ENCODE results near the gene CELF5. TPM values are rescaled to one million over a fixed set of nuclear protein-coding genes. Genes with fewer than 3 reads are reported as not detected.
A peak's percentile ranks its signal among the peaks of the same experiment; 100 is the strongest.
"Not testable (repeated sequence)": the region's sequence is repeated elsewhere in the genome, so short reads cannot be mapped to it uniquely, and the experiment has no call there.

CELF5 gene
- total RNA-seq, 2 experiments from 2014 or later: 0.06 to 0.20 TPM

GRCh38 chr19:3278749-3279148 lies 54.3 kb downstream of the CELF5 start:
- H3K9me3 Mint-ChIP-seq: no peaks in the 10 kb centered on the region
- CTCF ChIA-PET: no interaction called here
- no peak for DNase-seq
- POLR2A ChIA-PET: no interaction called here
- no peaks in the 10 kb centered on the region for H3K27me3 Mint-ChIP-seq
- no peak overlapping the region for H3K4me3 Mint-ChIP-seq
- peaks cover 19% of the 10 kb centered on the region for H3K4me1 Mint-ChIP-seq
- no peak overlapping the region for H3K27ac Mint-ChIP-seq
- H3K36me3 Mint-ChIP-seq (ENCODE audit: low read depth): no peaks in the 10 kb centered on the region

- Mint-ChIP-seq H3K36me3 (ENCODE audit: low read depth) (no peaks in the 10 kb centered on the region), H3K4me3 (no peak overlapping the region), H3K9me3 (no peaks in the 10 kb centered on the region), H3K4me1 (peaks cover 18% of the 10 kb centered on the region), H3K27me3 (peaks cover 2% of the 10 kb centered on the region), H3K27ac (no peak overlapping the region)
- ChIA-PET CTCF (no interaction called here), POLR2A (no interaction called here)
- DNase-seq: no peak
These were observed 54.8 kb downstream of the CELF5 start for GRCh38 chr19:3279306-3279705.

GRCh38 chr19:3281026-3281425 lies 56.6 kb downstream of the CELF5 start:
- POLR2A ChIA-PET: no interaction called here
- Mint-ChIP-seq H3K4me1 (peaks cover 11% of the 10 kb centered on the region), H3K27ac (no peak overlapping the region), H3K27me3 (peaks cover 3% of the 10 kb centered on the region), H3K4me3 (no peak overlapping the region), H3K9me3 (no peaks in the 10 kb centered on the region), H3K36me3 (ENCODE audit: low read depth) (no peaks in the 10 kb centered on the region)
- CTCF ChIA-PET: interaction anchor here (0.9 kb wide), 1 partner anchor 214 kb away, joined by 3 read pairs; no protein-coding TSS in a partner anchor
- DNase-seq: no peak

GRCh38 chr19:3282155-3282554 lies 57.7 kb downstream of the CELF5 start:
- DNase-seq: no peak

GRCh38 chr19:3282564-3282963 lies 58.1 kb downstream of the CELF5 start:
- H3K4me1 Mint-ChIP-seq: peaks cover 5% of the 10 kb centered on the region
- no peaks in the 10 kb centered on the region for H3K9me3 Mint-ChIP-seq
- no peaks in the 10 kb centered on the region for H3K36me3 Mint-ChIP-seq (ENCODE audit: low read depth)
- POLR2A ChIA-PET: no interaction called here
- no peak for DNase-seq
- no peak overlapping the region for H3K4me3 Mint-ChIP-seq
- CTCF ChIA-PET: no interaction called here
- no peak overlapping the region for H3K27ac Mint-ChIP-seq
- H3K27me3 Mint-ChIP-seq: peaks cover 7% of the 10 kb centered on the region

More at GRCh38 chr19:3282155-3282554, 57.7 kb downstream of the CELF5 start:
- Mint-ChIP-seq H3K4me1 (peaks cover 5% of the 10 kb centered on the region), H3K36me3 (ENCODE audit: low read depth) (no peaks in the 10 kb centered on the region), H3K27me3 (peaks cover 7% of the 10 kb centered on the region), H3K9me3 (no peaks in the 10 kb centered on the region), H3K27ac (no peak overlapping the region), H3K4me3 (no peak overlapping the region)
- CTCF ChIA-PET: no interaction called here
- POLR2A ChIA-PET: no interaction called here

- H3K4me3 Mint-ChIP-seq: no peak overlapping the region
- peaks cover 5% of the 10 kb centered on the region for H3K4me1 Mint-ChIP-seq
- no peaks in the 10 kb centered on the region for H3K9me3 Mint-ChIP-seq
- POLR2A ChIA-PET: no interaction called here
- no peaks in the 10 kb centered on the region for H3K36me3 Mint-ChIP-seq (ENCODE audit: low read depth)
- H3K27ac Mint-ChIP-seq: no peak overlapping the region
- peaks cover 12% of the 10 kb centered on the region for H3K27me3 Mint-ChIP-seq
- no peak for DNase-seq
- CTCF ChIA-PET: interaction anchor here (0.6 to 0.7 kb wide), 2 partner anchors 21 to 55 kb away, joined by 3 read pairs; no protein-coding TSS in a partner anchor
These were observed 58.8 kb downstream of the CELF5 start for GRCh38 chr19:3283246-3283751.

- H3K4me3 Mint-ChIP-seq: no peak overlapping the region
- DNase-seq: no peak
- ChIA-PET POLR2A (no interaction called here), CTCF (interaction anchor here (0.6 to 1.8 kb wide), 3 partner anchors 9 to 55 kb away, joined by 3 to 11 read pairs (median 3); no protein-coding TSS in a partner anchor)
- peaks cover 17% of the 10 kb centered on the region for H3K27me3 Mint-ChIP-seq
- peaks cover 5% of the 10 kb centered on the region for H3K4me1 Mint-ChIP-seq
- H3K27ac Mint-ChIP-seq: peak overlapping the region; percentile 46
- no peaks in the 10 kb centered on the region for H3K36me3 Mint-ChIP-seq (ENCODE audit: low read depth)
- no peaks in the 10 kb centered on the region for H3K9me3 Mint-ChIP-seq
These were observed 59.6 kb downstream of the CELF5 start for GRCh38 chr19:3283886-3284657.

GRCh38 chr19:3284759-3285646 lies 60.5 kb downstream of the CELF5 start:
- CTCF ChIA-PET: interaction anchor here (1.8 kb wide), 1 partner anchor 9 kb away, joined by 11 read pairs; no protein-coding TSS in a partner anchor
- Mint-ChIP-seq H3K9me3 (no peaks in the 10 kb centered on the region), H3K27me3 (peaks cover 19% of the 10 kb centered on the region), H3K27ac (no peak overlapping the region), H3K36me3 (ENCODE audit: low read depth) (no peaks in the 10 kb centered on the region), H3K4me1 (peaks cover 5% of the 10 kb centered on the region), H3K4me3 (no peak overlapping the region)
- peak; percentile 63 for DNase-seq
- POLR2A ChIA-PET: no interaction called here

GRCh38 chr19:3285647-3286176 lies 61.3 kb downstream of the CELF5 start:
- H3K4me3 Mint-ChIP-seq: no peak overlapping the region
- ChIA-PET POLR2A (no interaction called here), CTCF (interaction anchor here (1.8 kb wide), 1 partner anchor 10 kb away, joined by 11 read pairs; no protein-coding TSS in a partner anchor)
- no peaks in the 10 kb centered on the region for H3K9me3 Mint-ChIP-seq
- H3K27me3 Mint-ChIP-seq: peaks cover 19% of the 10 kb centered on the region
- H3K4me1 Mint-ChIP-seq: peaks cover 5% of the 10 kb centered on the region
- H3K27ac Mint-ChIP-seq: no peak overlapping the region
- DNase-seq: peak; percentile 41
- H3K36me3 Mint-ChIP-seq (ENCODE audit: low read depth): no peaks in the 10 kb centered on the region

GRCh38 chr19:3287814-3288213 lies 63.4 kb downstream of the CELF5 start:
- ChIA-PET CTCF (interaction anchor here (1.0 kb wide), 1 partner anchor 15 kb away, joined by 3 read pairs; no protein-coding TSS in a partner anchor), POLR2A (no interaction called here)
- Mint-ChIP-seq H3K27me3 (peaks cover 19% of the 10 kb centered on the region), H3K27ac (no peak overlapping the region), H3K36me3 (ENCODE audit: low read depth) (no peaks in the 10 kb centered on the region), H3K4me1 (peaks cover 5% of the 10 kb centered on the region), H3K9me3 (no peaks in the 10 kb centered on the region), H3K4me3 (no peak overlapping the region)
- DNase-seq: no peak

- H3K4me3 Mint-ChIP-seq; H3K27ac Mint-ChIP-seq; H3K4me1 Mint-ChIP-seq; H3K36me3 Mint-ChIP-seq (ENCODE audit: low read depth); DNase-seq; POLR2A ChIA-PET; H3K9me3 Mint-ChIP-seq: not testable (repeated sequence)
- CTCF ChIA-PET: interaction anchor here (1.0 kb wide), 1 partner anchor 14 kb away, joined by 3 read pairs; no protein-coding TSS in a partner anchor
- H3K27me3 Mint-ChIP-seq: peaks cover 19% of the 10 kb centered on the region
These were observed 64.0 kb downstream of the CELF5 start for GRCh38 chr19:3288437-3288836.

GRCh38 chr19:3289971-3290569 lies 65.6 kb downstream of the CELF5 start:
- H3K4me1 Mint-ChIP-seq: peaks cover 4% of the 10 kb centered on the region
- no peak for DNase-seq
- POLR2A ChIA-PET: no interaction called here
- H3K9me3 Mint-ChIP-seq: no peaks in the 10 kb centered on the region
- H3K4me3 Mint-ChIP-seq: no peak overlapping the region
- no peaks in the 10 kb centered on the region for H3K36me3 Mint-ChIP-seq (ENCODE audit: low read depth)
- CTCF ChIA-PET: interaction anchor here (0.6 kb wide), 5 partner anchors 13 to 264 kb away, joined by 3 to 4 read pairs (median 3); no protein-coding TSS in a partner anchor
- peaks cover 16% of the 10 kb centered on the region for H3K27me3 Mint-ChIP-seq
- H3K27ac Mint-ChIP-seq: no peak overlapping the region

Measured in activated CD4-positive, alpha-beta T cell treated with anti-CD3 and anti-CD28 coated beads, Interleukin-2, amount 10 ng/mL, durations not matched to agents 7 days and 5 days (primary cell).